Measurements from ENCODE around the gene HBS1L. TPM values are rescaled to one million over a fixed set of nuclear protein-coding genes. Genes with fewer than 3 reads are reported as not detected.

Gene HBS1L
- total RNA-seq, 1 donor from 2014 or later, result 87.1 TPM

- no peaks in the 10 kb centered on the region for H3K27me3 ChIP-seq (ENCODE audit: low read depth)
- no peak for DNase-seq
- H3K27ac ChIP-seq (replicated peaks), result no peak overlapping the region
- H3K4me1 ChIP-seq, result no peaks in the 10 kb centered on the region
- intact Hi-C loops (cut with micrococcal nuclease), result no loop called here
- H3K9me3 ChIP-seq (replicated peaks), result no peaks in the 10 kb centered on the region
- no peak for TF ChIP-seq CTCF (IDR thresholded peaks at IDR 0.05; ENCODE audit: borderline replicate concordance)
- peaks cover 13% of the 10 kb centered on the region for H3K36me3 ChIP-seq
- no peak overlapping the region for H3K4me3 ChIP-seq
These were observed 28.8 kb downstream of the HBS1L start for GRCh38 chr6:135025775-135026174.

GRCh38 chr6:135025175-135025574 is 29.4 kb downstream of the HBS1L start:
- no peak for DNase-seq
- intact Hi-C loops (cut with micrococcal nuclease), result no loop called here
- TF ChIP-seq CTCF (IDR thresholded peaks at IDR 0.05; ENCODE audit: borderline replicate concordance), result no peak

GRCh38 chr6:135022050-135022697 is 32.4 kb downstream of the HBS1L start:
- DNase-seq, result no peak
- Histone ChIP-seq H3K27ac (replicated peaks) (no peak overlapping the region), H3K9me3 (replicated peaks) (no peaks in the 10 kb centered on the region), H3K4me3 (no peak overlapping the region), H3K36me3 (no peaks in the 10 kb centered on the region), H3K27me3 (ENCODE audit: low read depth) (no peaks in the 10 kb centered on the region), H3K4me1 (no peaks in the 10 kb centered on the region)
- no peak for TF ChIP-seq CTCF (IDR thresholded peaks at IDR 0.05; ENCODE audit: borderline replicate concordance)
- intact Hi-C loops (cut with micrococcal nuclease), result no loop called here

More at GRCh38 chr6:135025175-135025574, 29.4 kb downstream of the HBS1L start:
- H3K27ac ChIP-seq (replicated peaks), result no peak overlapping the region
- no peak overlapping the region for H3K4me3 ChIP-seq
- no peaks in the 10 kb centered on the region for H3K27me3 ChIP-seq (ENCODE audit: low read depth)
- no peaks in the 10 kb centered on the region for H3K4me1 ChIP-seq
- H3K36me3 ChIP-seq, result peaks cover 7% of the 10 kb centered on the region
- H3K9me3 ChIP-seq (replicated peaks), result no peaks in the 10 kb centered on the region

- intact Hi-C loops (cut with micrococcal nuclease), result no loop called here
- Histone ChIP-seq H3K36me3 (no peaks in the 10 kb centered on the region), H3K4me1 (no peaks in the 10 kb centered on the region), H3K9me3 (replicated peaks) (no peaks in the 10 kb centered on the region), H3K27me3 (ENCODE audit: low read depth) (no peaks in the 10 kb centered on the region), H3K27ac (replicated peaks) (no peak overlapping the region), H3K4me3 (no peak overlapping the region)
- no peak for TF ChIP-seq CTCF (IDR thresholded peaks at IDR 0.05; ENCODE audit: borderline replicate concordance)
- no peak for DNase-seq
These were observed 33.1 kb downstream of the HBS1L start for GRCh38 chr6:135021310-135022049.

- DNase-seq, result no peak
- Histone ChIP-seq H3K27ac (replicated peaks) (no peak overlapping the region), H3K27me3 (ENCODE audit: low read depth) (no peaks in the 10 kb centered on the region), H3K36me3 (no peaks in the 10 kb centered on the region), H3K9me3 (replicated peaks) (no peaks in the 10 kb centered on the region), H3K4me3 (no peak overlapping the region), H3K4me1 (no peaks in the 10 kb centered on the region)
- TF ChIP-seq CTCF (IDR thresholded peaks at IDR 0.05; ENCODE audit: borderline replicate concordance), result no peak
- intact Hi-C loops (cut with micrococcal nuclease), result no loop called here
These were observed 35.7 kb downstream of the HBS1L start for GRCh38 chr6:135018941-135019340.

Measured in left ventricle myocardium inferior (tissue), 1 donor.